HEK293 (cell line): ENCODE results near the gene CPNE5.
A peak's percentile ranks its signal among the peaks of the same experiment; 100 is the strongest.

ENCODE experiments used
- CTCF ChIA-PET: fragments of 350-600 bp; formaldehyde crosslinking; extraction: SDS; loops from one replicate; lab custom pipeline; 2021; ENCODE audit warnings: antibody characterized with exemption; lab: Yijun Ruan, JAX
- POLR2A ChIA-PET: fragments of 300-600 bp; formaldehyde crosslinking; extraction: SDS; loops from one replicate; lab custom pipeline; 2020; ENCODE audit warnings: antibody characterized with exemption, inconsistent platforms; lab: Yijun Ruan, JAX
- H3K27ac ChIP-seq: fragments of 200-500 bp; sonication (Bioruptor generic); 2 replicates; pipeline ENCODE4 v1.5.1; 2014; ENCODE audit warnings: low read depth, low read length, control low read depth, inconsistent platforms; ENCODE audit errors: extremely low read depth
- H3K36me3 ChIP-seq, 2 experiments: fragments of 200-500 bp in 1 of 2; sonication (Bioruptor generic) in 1 of 2; 1 replicate in 1 of 2; 2 replicates in 1 of 2; pipeline ENCODE4 v1.5.1; 2014 to 2017; ENCODE audit warnings: inconsistent platforms in 2 of 2, low read length in 2 of 2; ENCODE audit not compliant: control insufficient read depth in 2 of 2, insufficient read depth in 1 of 2
- H3K4me1 ChIP-seq: fragments of 200-500 bp; sonication (Bioruptor generic); 2 replicates; pipeline ENCODE4 v1.5.1; 2014; ENCODE audit warnings: mild to moderate bottlenecking, low read length, inconsistent platforms; ENCODE audit not compliant: control insufficient read depth, insufficient read depth
- H3K4me3 ChIP-seq: 2 replicates; pipeline ENCODE4 v1.5.1; 2011; ENCODE audit warnings: low read depth, mild to moderate bottlenecking, control low read depth, low read length, moderate library complexity
- H3K9me3 ChIP-seq: fragments of 200-500 bp; sonication (Bioruptor generic); 2 replicates; pipeline ENCODE4 v1.5.1; 2014; ENCODE audit warnings: low read depth, low read length, inconsistent platforms; ENCODE audit not compliant: control insufficient read depth, insufficient read depth
- BCL11A ChIP-seq: fragments of 450-650 bp; formaldehyde crosslinking; IDR thresholded peaks from 2 replicates; pipeline ENCODE4 v1.5.1; 2016; ENCODE audit warnings: low read depth, missing biosample characterization, missing genetic modification characterization
- BCL6B ChIP-seq: fragments of 450-650 bp; formaldehyde crosslinking; IDR thresholded peaks from 2 replicates; pipeline ENCODE4 v1.5.1; 2017; ENCODE audit warnings: missing biosample characterization, missing genetic modification characterization
- EGR2 ChIP-seq: fragments of 450-650 bp; formaldehyde crosslinking; IDR thresholded peaks from 2 replicates; pipeline ENCODE4 v1.5.1; 2016; ENCODE audit warnings: low read depth, missing biosample characterization, missing genetic modification characterization
- PATZ1 ChIP-seq: fragments of 450-650 bp; formaldehyde crosslinking; IDR thresholded peaks from 2 replicates; pipeline ENCODE4 v1.5.1; 2016; ENCODE audit warnings: missing biosample characterization, missing genetic modification characterization
- PRDM4 ChIP-seq: fragments of 450-650 bp; formaldehyde crosslinking; IDR thresholded peaks from 2 replicates; pipeline ENCODE4 v1.5.1; 2017; ENCODE audit warnings: missing biosample characterization, missing genetic modification characterization
- YY1 ChIP-seq: fragments of 450-650 bp; formaldehyde crosslinking; IDR thresholded peaks from 2 replicates; pipeline ENCODE4 v1.5.1; 2018; ENCODE audit warnings: missing biosample characterization, missing genetic modification characterization
- ZFHX2 ChIP-seq: fragments of 450-650 bp; formaldehyde crosslinking; conservative IDR thresholded peaks from 2 replicates; pipeline ENCODE4 v1.5.1; 2016; ENCODE audit warnings: missing biosample characterization, missing genetic modification characterization
- ZIC2 ChIP-seq: fragments of 450-650 bp; formaldehyde crosslinking; IDR thresholded peaks from 2 replicates; pipeline ENCODE4 v1.5.1; 2016; ENCODE audit warnings: missing biosample characterization, missing genetic modification characterization
- ZNF16 ChIP-seq: fragments of 450-650 bp; formaldehyde crosslinking; IDR thresholded peaks from 2 replicates; pipeline ENCODE4 v1.5.1; 2016; ENCODE audit warnings: low read depth, missing biosample characterization, missing genetic modification characterization
- ZNF2 ChIP-seq: fragments of 450-650 bp; formaldehyde crosslinking; IDR thresholded peaks from 2 replicates; pipeline ENCODE4 v1.5.1; 2016; ENCODE audit warnings: missing biosample characterization, missing genetic modification characterization
- ZNF555 ChIP-seq: fragments of 450-650 bp; formaldehyde crosslinking; conservative IDR thresholded peaks from 2 replicates; pipeline ENCODE4 v1.5.1; 2017; ENCODE audit warnings: missing biosample characterization, mild to moderate bottlenecking, missing genetic modification characterization, inconsistent platforms
- ZNF560 ChIP-seq: fragments of 450-650 bp; formaldehyde crosslinking; IDR thresholded peaks from 2 replicates; pipeline ENCODE4 v1.5.1; 2017; ENCODE audit warnings: missing biosample characterization, missing genetic modification characterization, borderline replicate concordance
- ZNF76 ChIP-seq: fragments of 450-650 bp; formaldehyde crosslinking; IDR thresholded peaks from 2 replicates; pipeline ENCODE4; 2016; ENCODE audit warnings: low read depth, missing biosample characterization, missing genetic modification characterization, borderline replicate concordance
- ZSCAN4 ChIP-seq: fragments of 450-650 bp; formaldehyde crosslinking; IDR thresholded peaks from 2 replicates; pipeline ENCODE4 v1.5.1; 2017; ENCODE audit warnings: missing biosample characterization, missing genetic modification characterization

Gene CPNE5

GRCh38 chr6:36841756-36842155, 2.5 kb upstream of the CPNE5 start:
- Histone ChIP-seq H3K9me3 (no peaks in the 10 kb centered on the region), H3K4me1 (no peaks in the 10 kb centered on the region), H3K4me3 (no peak overlapping the region), H3K36me3 (no peaks in the 10 kb centered on the region), H3K27ac (no peak overlapping the region)
- no peak for TF ChIP-seq ZNF2 (tag by site-specific recombination)
- TF ChIP-seq ZNF16 (tag by site-specific recombination): peak; percentile 91
- POLR2A ChIA-PET: interaction anchor here (0.7 to 1.9 kb wide), 2 partner anchors 11 to 121 kb away, joined by 3 to 6 read pairs; no protein-coding TSS in a partner anchor
- CTCF ChIA-PET: interaction anchor here (2.1 kb wide), 1 partner anchor 9 kb away, joined by 23 read pairs; no protein-coding TSS in a partner anchor

- POLR2A ChIA-PET: interaction anchor here (1.0 to 1.9 kb wide), 2 partner anchors 8 to 12 kb away, joined by 3 to 6 read pairs; no protein-coding TSS in a partner anchor
- H3K4me3 ChIP-seq: no peak overlapping the region; the same call in 1 of the 2 replicates
- TF ChIP-seq BCL11A (tag by site-specific recombination): no peak
- TF ChIP-seq ZFHX2 (tag by site-specific recombination): no peak
- TF ChIP-seq ZSCAN4 (tag by site-specific recombination): no peak
- no peak for TF ChIP-seq ZIC2
- TF ChIP-seq ZNF76 (tag by site-specific recombination): no peak
- no peak for TF ChIP-seq YY1 (tag by site-specific recombination)
- TF ChIP-seq ZNF560 (tag by site-specific recombination): no peak
- no peak for TF ChIP-seq EGR2 (tag by site-specific recombination)
- TF ChIP-seq PATZ1 (tag by site-specific recombination): no peak
- TF ChIP-seq BCL6B: no peak
- no peak for TF ChIP-seq ZNF555 (tag by site-specific recombination)
- TF ChIP-seq PRDM4 (tag by site-specific recombination): no peak
- no peaks in the 10 kb centered on the region for H3K36me3 ChIP-seq
- H3K9me3 ChIP-seq: no peaks in the 10 kb centered on the region
- H3K4me1 ChIP-seq: no peaks in the 10 kb centered on the region
- CTCF ChIA-PET: interaction anchor here (2.1 kb wide), 1 partner anchor 10 kb away, joined by 23 read pairs; no protein-coding TSS in a partner anchor
- no peak overlapping the region for H3K27ac ChIP-seq
Measured at GRCh38 chr6:36840432-36841403, 1.5 kb upstream of the CPNE5 start.
